Natural killer cell (primary cell): ENCODE data around the gene TICRR. TPM values are rescaled to one million over a fixed set of nuclear protein-coding genes. Genes with fewer than 3 reads are reported as not detected.

Source experiments
- ATAC-seq, 3 donors: fragments of 150-1000 bp in 2 of 3; fragments of 200-7000 bp in 1 of 3; cut with Tn5 transposase; 1 replicate in 1 of 3; 2 replicates in 2 of 3; pipeline ENCODE4 v1.10.0; 2021; ENCODE audit warnings: mild to moderate bottlenecking in 2 of 3, moderate library complexity in 2 of 3
- DNase-seq, 2 donors: peaks; one replicate each; pipeline versions ENCODE4 v3.0.0 to v3.0.0-alpha.2; 2013 to 2021; ENCODE audit warnings: mixed read lengths in 1 of 2
- H3K27ac ChIP-seq: one replicate; pipeline ENCODE4 v1.5.1; 2013; ENCODE audit warnings: mild to moderate bottlenecking, low read length
- H3K27me3 ChIP-seq: one replicate; pipeline ENCODE4 v1.6.1; 2013; ENCODE audit warnings: low read length; ENCODE audit not compliant: control insufficient read depth, insufficient read depth
- H3K36me3 ChIP-seq: one replicate; pipeline ENCODE4 v1.6.1; 2013; ENCODE audit warnings: low read length; ENCODE audit not compliant: control insufficient read depth, insufficient read depth
- H3K4me1 ChIP-seq: one replicate; pipeline ENCODE4 v1.6.1; 2013; ENCODE audit warnings: low read length; ENCODE audit not compliant: control insufficient read depth, insufficient read depth
- H3K4me3 ChIP-seq: one replicate; pipeline ENCODE4 v1.5.1; 2013; ENCODE audit warnings: low read length
- H3K9me3 ChIP-seq: one replicate; pipeline ENCODE4 v1.6.1; 2013; ENCODE audit warnings: low read length; ENCODE audit not compliant: control insufficient read depth, insufficient read depth
- H3K27ac Mint-ChIP-seq, 2 donors: one replicate each; pipeline ENCODE4 v1.8.0; 2022; ENCODE audit warnings: mild to moderate bottlenecking in 2 of 2, mixed read lengths in 2 of 2, moderate library complexity in 1 of 2
- H3K27me3 Mint-ChIP-seq, 2 donors: one replicate each; pipeline ENCODE4 v1.8.0; 2022; ENCODE audit warnings: low read depth in 2 of 2, mixed read lengths in 2 of 2
- H3K36me3 Mint-ChIP-seq: one replicate; pipeline ENCODE4 v1.8.0; 2022; ENCODE audit warnings: mixed read lengths
- H3K4me1 Mint-ChIP-seq, 2 donors: one replicate each; pipeline ENCODE4 v1.8.0; 2022; ENCODE audit warnings: mixed read lengths in 2 of 2
- H3K4me3 Mint-ChIP-seq: one replicate; pipeline ENCODE4 v1.8.0; 2022; ENCODE audit warnings: mild to moderate bottlenecking, moderate library complexity, mixed read lengths
- H3K9me3 Mint-ChIP-seq, 2 donors: one replicate each; pipeline ENCODE4 v1.8.0; 2022; ENCODE audit warnings: mixed read lengths in 2 of 2
- CTCF ChIP-seq: fragments of 200-600 bp; IDR thresholded peaks from one replicate; pipeline ENCODE4 v1.8.0; 2022; ENCODE audit warnings: antibody characterized with exemption
- WGBS: methylation state at CpG from one replicate; pipeline ENCODE4 v1.1.7; 2013; ENCODE audit warnings: missing lambda C conversion rate; ENCODE audit not compliant: insufficient coverage; 5-methylcytosine and 5-hydroxymethylcytosine counted together
- intact Hi-C: fragments of 100-400 bp; cut with micrococcal nuclease; formaldehyde crosslinking; loops from one replicate; pipeline ENCODE4 v1.14.2; 2022
- total RNA-seq, 4 donors: library from RNA; stranded (reverse); fragments of 120-200 nt in 1 of 4; gene quantifications; one replicate each; pipeline versions ENCODE4 v1.2.3 to v1.2.4, GENCODE V29; 2013 to 2022

TICRR gene
- total RNA-seq, 3 donors from 2014 or later (not counting 1 experiment from before 2014, with no cell fraction given), result 0.13 to 0.59 (median 0.14) TPM

GRCh38 chr15:89555768-89556167 lies 19.5 kb upstream of the TICRR start:
- Mint-ChIP-seq H3K4me3 (no peak overlapping the region), H3K4me1 (no peaks in the 10 kb centered on the region), H3K27me3 (peaks cover 3 to 21% of the 10 kb centered on the region in 2 donors), H3K9me3 (no peaks in the 10 kb centered on the region), H3K27ac (no peak overlapping the region), H3K36me3 (no peaks in the 10 kb centered on the region)
- ATAC-seq, result no peak
- no peaks in the 10 kb centered on the region for H3K4me1 ChIP-seq
- 68% methylated on average over 5 of the region's 5 CpGs for WGBS
- no peaks in the 10 kb centered on the region for H3K27me3 ChIP-seq
- no peak for TF ChIP-seq CTCF
- no peaks in the 10 kb centered on the region for H3K9me3 ChIP-seq
- H3K27ac ChIP-seq, result no peak overlapping the region
- intact Hi-C loops, result no loop called here
- H3K4me3 ChIP-seq, result no peak overlapping the region
- H3K36me3 ChIP-seq, result no peaks in the 10 kb centered on the region
- DNase-seq, result no peak

- Mint-ChIP-seq H3K4me1 (no peaks in the 10 kb centered on the region), H3K27ac (no peak overlapping the region), H3K36me3 (no peaks in the 10 kb centered on the region), H3K9me3 (no peaks in the 10 kb centered on the region), H3K27me3 (peaks cover 3 to 15% of the 10 kb centered on the region in 2 donors), H3K4me3 (no peak overlapping the region)
- intact Hi-C loops, result no loop called here
- no peaks in the 10 kb centered on the region for H3K9me3 ChIP-seq
- no peaks in the 10 kb centered on the region for H3K4me1 ChIP-seq
- H3K27ac ChIP-seq, result no peak overlapping the region
- peak; percentile 83 for TF ChIP-seq CTCF
- no peak overlapping the region for H3K4me3 ChIP-seq
- DNase-seq, result peak in 1 of 2 donors; percentile 74
- no peaks in the 10 kb centered on the region for H3K27me3 ChIP-seq
- H3K36me3 ChIP-seq, result no peaks in the 10 kb centered on the region
- WGBS, result 75% methylated on average over 4 of the region's 9 CpGs
- ATAC-seq, result peak; percentile 53 to 70 (median 57)
Observed at GRCh38 chr15:89556413-89557262, 18.6 kb upstream of the TICRR start.

- Mint-ChIP-seq H3K36me3 (no peaks in the 10 kb centered on the region), H3K27ac (no peak overlapping the region), H3K9me3 (no peaks in the 10 kb centered on the region), H3K27me3 (peaks cover 7 to 15% of the 10 kb centered on the region in 2 donors), H3K4me1 (no peaks in the 10 kb centered on the region), H3K4me3 (no peak overlapping the region)
- Histone ChIP-seq H3K27ac (no peak overlapping the region), H3K36me3 (no peaks in the 10 kb centered on the region), H3K27me3 (no peaks in the 10 kb centered on the region), H3K9me3 (no peaks in the 10 kb centered on the region), H3K4me1 (no peaks in the 10 kb centered on the region), H3K4me3 (no peak overlapping the region)
- no peak for TF ChIP-seq CTCF
- intact Hi-C loops, result no loop called here
- 67% methylated on average over 5 of the region's 5 CpGs for WGBS
- DNase-seq, result no peak
- ATAC-seq, result no peak
Observed at GRCh38 chr15:89559769-89560264, 15.5 kb upstream of the TICRR start.
